GM12878 (cell line): ENCODE results near the gene FAM25G.

Source experiments
- BMI1 ChIP-seq: fragments of 450-650 bp; IDR thresholded peaks from 2 replicates; pipeline ENCODE4 v1.6.1; 2016; ENCODE audit warnings: mild to moderate bottlenecking, moderate library complexity, borderline replicate concordance
- EGR1 ChIP-seq, 2 experiments: IDR thresholded peaks; 1 replicate in 1 of 2; 2 replicates in 1 of 2; pipeline ENCODE4 v1.6.1; 2011 to 2012; ENCODE audit warnings: low read depth in 2 of 2, low read length in 2 of 2, borderline replicate concordance in 1 of 2, mild to moderate bottlenecking in 1 of 2, moderate library complexity in 1 of 2
- SP1 ChIP-seq: IDR thresholded peaks from one replicate; pipeline ENCODE4 v1.6.1; 2011; ENCODE audit warnings: low read depth, low read length
- ZNF274 ChIP-seq: IDR thresholded peaks from one replicate; pipeline ENCODE4 v1.8.0; 2011; ENCODE audit not compliant: insufficient read length, insufficient read depth

GRCh38 chr10:47457528-47457820 is 34.0 kb downstream of the FAM25G start:
- TF ChIP-seq SP1 (no peak), ZNF274 (no peak), EGR1 (IDR thresholded peaks at IDR 0.05; ENCODE audit: borderline replicate concordance in 1 of 2, low read depth in 2 of 2, low read length in 2 of 2) (no peak), BMI1 (no peak)
